CD4-positive, alpha-beta T cell treated with Interleukin-15 for 4 hours (primary cell): Measurements from ENCODE around the gene NAIP.
"Not testable (repeated sequence)": the region's sequence is repeated elsewhere in the genome, so short reads cannot be mapped to it uniquely, and the experiment has no call there.

Source experiments
- DNase-seq: peaks from one replicate; pipeline ENCODE4 v3.0.0-alpha.2; 2020; ENCODE audit warnings: low spot score

Gene NAIP

GRCh38 chr5:71025289-71025953 is at the start of gene NAIP:
NAIP (minus strand) TSS chr5:71025339; CDS start chr5:71012915, 12,424 bp downstream.
- not testable (repeated sequence) for DNase-seq

- not testable (repeated sequence) for DNase-seq
Observed at GRCh38 chr5:71067262-71067928, 42.3 kb upstream of the NAIP start, which contains the start of gene GTF2H2. GTF2H2 (minus strand) TSS chr5:71067676; CDS start chr5:71062763, 4,913 bp downstream.

- DNase-seq = not testable (repeated sequence)
Observed at GRCh38 chr5:71061322-71061721, 36.2 kb upstream of the NAIP start.

GRCh38 chr5:71059426-71059825 is 34.3 kb upstream of the NAIP start:
- DNase-seq = not testable (repeated sequence)

- not testable (repeated sequence) for DNase-seq
Observed at GRCh38 chr5:71044808-71045207, 19.7 kb upstream of the NAIP start.

GRCh38 chr5:71044128-71044527 is 19.0 kb upstream of the NAIP start:
- not testable (repeated sequence) for DNase-seq

- DNase-seq = not testable (repeated sequence)
Observed at GRCh38 chr5:71031046-71031776, 6.1 kb upstream of the NAIP start.

GRCh38 chr5:71020643-71021042 is 4.5 kb downstream of the NAIP start:
- not testable (repeated sequence) for DNase-seq

GRCh38 chr5:71018376-71019005 is 6.6 kb downstream of the NAIP start:
- DNase-seq = not testable (repeated sequence)

- DNase-seq = no peak
Observed at GRCh38 chr5:71014176-71014575, 11.0 kb downstream of the NAIP start.

GRCh38 chr5:71013575-71013974 is 11.6 kb downstream of the NAIP start:
- DNase-seq = no peak

GRCh38 chr5:71011194-71011792 is 13.8 kb downstream of the NAIP start:
- no peak for DNase-seq

- not testable (repeated sequence) for DNase-seq
Observed at GRCh38 chr5:71006983-71007382, 18.2 kb downstream of the NAIP start.

GRCh38 chr5:70984882-70985281 is 40.3 kb downstream of the NAIP start:
- DNase-seq = not testable (repeated sequence)

GRCh38 chr5:70967220-70967619 is 57.9 kb downstream of the NAIP start:
- not testable (repeated sequence) for DNase-seq

GRCh38 chr5:70964531-70964930 is 60.6 kb downstream of the NAIP start:
- DNase-seq = not testable (repeated sequence)

- not testable (repeated sequence) for DNase-seq
Observed at GRCh38 chr5:70953068-70953467, 72.1 kb downstream of the NAIP start.

GRCh38 chr5:70932560-70932959 is 92.6 kb downstream of the NAIP start:
- not testable (repeated sequence) for DNase-seq

GRCh38 chr5:70931709-70932368 is 93.3 kb downstream of the NAIP start:
- DNase-seq = not testable (repeated sequence)

GRCh38 chr5:70925211-70925562 is 100.0 kb downstream of the NAIP start:
- DNase-seq = not testable (repeated sequence)
